Peyer's patch (tissue), 4 donors: ENCODE results near the gene RAB35. TPM values are rescaled to one million over a fixed set of nuclear protein-coding genes. Genes with fewer than 3 reads are reported as not detected.
A peak's percentile ranks its signal among the peaks of the same experiment; 100 is the strongest.

Experiments
- DNase-seq, 3 donors: peaks; one replicate each; pipeline ENCODE4 v3.0.0-alpha.2; 2017 to 2019
- H3K27ac ChIP-seq, 4 donors: fragments of 200-600 bp; sonication (generic); one replicate each; pipeline ENCODE4 v1.5.1; 2016 to 2019
- H3K27me3 ChIP-seq, 2 donors: fragments of 200-600 bp; sonication (generic); one replicate each; pipeline ENCODE4 v1.5.1; 2019
- H3K36me3 ChIP-seq, 3 donors: fragments of 200-600 bp; sonication (generic); one replicate each; pipeline ENCODE4 v1.5.1; 2016 to 2019
- H3K4me1 ChIP-seq, 4 donors: fragments of 200-600 bp; sonication (generic); one replicate each; pipeline ENCODE4 v1.5.1; 2016 to 2019
- H3K4me3 ChIP-seq, 4 donors: fragments of 200-600 bp; sonication (generic); 1 replicate in 3 of 4; 2 replicates in 1 of 4; pipeline ENCODE4 v1.5.1; 2016 to 2019; ENCODE audit warnings: mild to moderate bottlenecking in 1 of 4
- H3K9me3 ChIP-seq, 4 donors: fragments of 200-600 bp; sonication (generic); one replicate each; pipeline ENCODE4 v1.5.1; 2016 to 2019; ENCODE audit warnings: mild to moderate bottlenecking in 1 of 4
- CTCF ChIP-seq, 6 experiments: fragments of 450-650 bp in 4 of 6; fragments of 200-600 bp in 2 of 6; sonication (generic) in 1 of 6; IDR thresholded peaks; one replicate each; pipeline ENCODE4 v1.5.1; 2017 to 2019; ENCODE audit warnings: antibody characterized with exemption in 6 of 6, mild to moderate bottlenecking in 3 of 6, moderate library complexity in 1 of 6
- POLR2A ChIP-seq, 2 donors: fragments of 450-650 bp; IDR thresholded peaks; one replicate each; pipeline ENCODE4 v1.5.1; 2017; ENCODE audit warnings: antibody characterized with exemption in 2 of 2, mild to moderate bottlenecking in 2 of 2, moderate library complexity in 2 of 2
- total RNA-seq, 4 donors: library from RNA; depleted of rRNA; stranded (reverse); fragments of >200 nt; gene quantifications; one replicate each; pipeline ENCODE4 v1.1.0, GENCODE V29; 2016

Gene RAB35
- total RNA-seq, 4 donors from 2014 or later = 16.6 to 22.5 (median 19.1) TPM

- TF ChIP-seq CTCF (IDR thresholded peaks at IDR 0.05) = no peak
- Histone ChIP-seq H3K9me3 (no peaks in the 10 kb centered on the region), H3K4me1 (no peaks in the 10 kb centered on the region), H3K27me3 (no peaks in the 10 kb centered on the region), H3K36me3 (peaks cover 0 to 100% (median 0%) of the 10 kb centered on the region in 3 donors), H3K27ac (no peak overlapping the region), H3K4me3 (no peak overlapping the region)
- DNase-seq = peak in 1 of 3 donors; percentile 34
Observed at GRCh38 chr12:120140603-120141002, 24.1 kb upstream of the RAB35 start.

GRCh38 chr12:120139958-120140357, 23.4 kb upstream of the RAB35 start:
- no peak for TF ChIP-seq CTCF (IDR thresholded peaks at IDR 0.05)
- no peak for TF ChIP-seq POLR2A (IDR thresholded peaks at IDR 0.05)
- no peaks in the 10 kb centered on the region for H3K9me3 ChIP-seq
- no peak overlapping the region for H3K27ac ChIP-seq
- H3K4me1 ChIP-seq = no peaks in the 10 kb centered on the region
- no peak overlapping the region for H3K4me3 ChIP-seq
- peaks cover 0 to 100% (median 0%) of the 10 kb centered on the region in 3 donors for H3K36me3 ChIP-seq
- no peaks in the 10 kb centered on the region for H3K27me3 ChIP-seq
- no peak for DNase-seq

- TF ChIP-seq CTCF (IDR thresholded peaks at IDR 0.05) = no peak
- no peak for TF ChIP-seq POLR2A (IDR thresholded peaks at IDR 0.05)
- H3K9me3 ChIP-seq = no peaks in the 10 kb centered on the region
- H3K4me1 ChIP-seq = no peaks in the 10 kb centered on the region
- peaks cover 0 to 100% (median 0%) of the 10 kb centered on the region in 3 donors for H3K36me3 ChIP-seq
- H3K27ac ChIP-seq = no peak overlapping the region
- DNase-seq = no peak
- no peak overlapping the region for H3K4me3 ChIP-seq
- no peaks in the 10 kb centered on the region for H3K27me3 ChIP-seq
Observed at GRCh38 chr12:120138366-120138765, 21.8 kb upstream of the RAB35 start.

- no peak for TF ChIP-seq CTCF (IDR thresholded peaks at IDR 0.05)
- no peak for TF ChIP-seq POLR2A (IDR thresholded peaks at IDR 0.05)
- H3K4me1 ChIP-seq = no peaks in the 10 kb centered on the region
- H3K27ac ChIP-seq = no peak overlapping the region
- no peaks in the 10 kb centered on the region for H3K9me3 ChIP-seq
- no peak for DNase-seq
- no peaks in the 10 kb centered on the region for H3K27me3 ChIP-seq
- no peak overlapping the region for H3K4me3 ChIP-seq
- H3K36me3 ChIP-seq = peaks cover 0 to 100% (median 0%) of the 10 kb centered on the region in 3 donors
Observed at GRCh38 chr12:120137833-120138232, 21.3 kb upstream of the RAB35 start.

- Histone ChIP-seq H3K9me3 (no peaks in the 10 kb centered on the region), H3K4me1 (peaks cover 0 to 6% (median 0%) of the 10 kb centered on the region in 4 donors), H3K4me3 (no peak overlapping the region), H3K36me3 (peaks cover 0 to 100% (median 0%) of the 10 kb centered on the region in 3 donors), H3K27me3 (no peaks in the 10 kb centered on the region), H3K27ac (no peak overlapping the region)
- no peak for DNase-seq
- TF ChIP-seq POLR2A (IDR thresholded peaks at IDR 0.05) (no peak), CTCF (IDR thresholded peaks at IDR 0.05) (no peak)
Observed at GRCh38 chr12:120136093-120136770, 19.7 kb upstream of the RAB35 start.
